Endothelial cell of umbilical vein (primary cell): ENCODE results near the gene DGKH. TPM values are rescaled to one million over a fixed set of nuclear protein-coding genes. Genes with fewer than 3 reads are reported as not detected.

Experiments used
- Bru-seq: library from RNA; stranded (reverse); fragments of 400-500 nt; gene quantifications from one replicate; lab custom pipeline; 2021; lab: Mats Ljungman, UMichigan
- BruChase-seq, 2 experiments: library from RNA; stranded (reverse); fragments of 400-500 nt; gene quantifications; one replicate each; lab custom pipeline; 2021; lab: Mats Ljungman, UMichigan
- BruUV-seq: library from RNA; stranded (reverse); fragments of 400-500 nt; replicated peaks from 2 replicates; lab custom pipeline; 2021; lab: Mats Ljungman, UMichigan
- CTCF ChIA-PET: fragments of 300-600, 350-600 bp; sonication (Branson Sonifier 250); formaldehyde crosslinking; loops from one replicate; lab custom pipeline; 2021; ENCODE audit warnings: antibody characterized with exemption, inconsistent platforms; lab: Charles Lee
- POLR2A ChIA-PET: fragments of 300-600, 350-600 bp; sonication (Branson Sonifier 250); formaldehyde crosslinking; loops from one replicate; lab custom pipeline; 2021; ENCODE audit warnings: antibody characterized with exemption, inconsistent platforms; lab: Charles Lee
- DNase-seq: peaks from one replicate; pipeline ENCODE4 v3.0.0-alpha.2; 2011; ENCODE audit warnings: low read depth, low spot score
- FAIRE-seq: peaks from 2 replicates; lab custom pipeline; 2011; peaks lifted over from hg19 to GRCh38; lab: Jason Lieb, UNC
- H2AFZ ChIP-seq: 2 replicates; pipeline ENCODE4 v1.6.0; 2012; ENCODE audit warnings: low read depth, low read length, control low read depth, inconsistent platforms
- H3K27ac ChIP-seq: 2 replicates; pipeline ENCODE4 v1.5.1; 2011; ENCODE audit warnings: low read depth, mild to moderate bottlenecking, control low read depth, low read length, moderate library complexity; ENCODE audit not compliant: insufficient read depth
- H3K27me3 ChIP-seq, 2 experiments: 2 replicates each; pipeline versions ENCODE4 v1.6.0 to v1.6.1; 2011; ENCODE audit warnings: low read length in 2 of 2, mixed read lengths in 1 of 2; ENCODE audit not compliant: control insufficient read depth in 2 of 2, insufficient read depth in 2 of 2
- H3K36me3 ChIP-seq, 2 experiments: 2 replicates in 1 of 2; 3 replicates in 1 of 2; pipeline ENCODE4 v1.5.1; 2011; ENCODE audit warnings: low read length in 2 of 2, mild to moderate bottlenecking in 1 of 2, moderate library complexity in 1 of 2; ENCODE audit not compliant: control insufficient read depth in 2 of 2, insufficient read depth in 2 of 2; ENCODE audit errors: extremely low read depth in 1 of 2
- H3K4me1 ChIP-seq: 3 replicates; pipeline ENCODE4 v1.5.1; 2011; ENCODE audit warnings: mild to moderate bottlenecking, low read length; ENCODE audit not compliant: control insufficient read depth, insufficient read depth; ENCODE audit errors: extremely low read depth
- H3K4me2 ChIP-seq: 2 replicates; pipeline ENCODE4 v1.6.1; 2011; ENCODE audit warnings: low read length, control low read depth, mixed read lengths; ENCODE audit not compliant: insufficient read depth
- H3K4me3 ChIP-seq, 3 experiments: fragments of 200-600 bp in 1 of 3; sonication (generic), shearing (Covaris generic) in 1 of 3; replicated peaks in 1 of 3; 2 replicates each; pipeline ENCODE4 v1.5.1; 2011 to 2016; ENCODE audit warnings: control low read depth in 3 of 3, low read length in 3 of 3, mild to moderate bottlenecking in 2 of 3, inconsistent platforms in 1 of 3, low read depth in 1 of 3, moderate library complexity in 1 of 3; ENCODE audit not compliant: insufficient read depth in 1 of 3
- H3K79me2 ChIP-seq: 2 replicates; pipeline ENCODE4 v1.6.0; 2012; ENCODE audit warnings: low read length, inconsistent platforms; ENCODE audit not compliant: control insufficient read depth, insufficient read depth
- H3K9ac ChIP-seq: replicated peaks from 2 replicates; pipeline ENCODE3; 2011; ENCODE audit warnings: low read length, control low read depth; ENCODE audit not compliant: insufficient read depth; ENCODE audit errors: extremely low read depth
- H3K9me1 ChIP-seq: replicated peaks from 3 replicates; pipeline ENCODE4 v1.6.0; 2011; ENCODE audit warnings: mild to moderate bottlenecking, low read length; ENCODE audit not compliant: control insufficient read depth, insufficient read depth; ENCODE audit errors: extremely low read depth
- H3K9me3 ChIP-seq: replicated peaks from 2 replicates; pipeline ENCODE4 v1.5.1; 2012; ENCODE audit warnings: low read length, inconsistent platforms; ENCODE audit not compliant: control insufficient read depth, insufficient read depth
- H4K20me1 ChIP-seq: replicated peaks from 2 replicates; pipeline ENCODE3; 2011; ENCODE audit warnings: mild to moderate bottlenecking, low read length; ENCODE audit not compliant: control insufficient read depth, insufficient read depth; ENCODE audit errors: extremely low read depth
- EZH2 ChIP-seq: IDR thresholded peaks from 2 replicates; pipeline ENCODE4 v1.6.1; 2012; ENCODE audit warnings: borderline replicate concordance, low read depth, mild to moderate bottlenecking, moderate library complexity, low read length, inconsistent platforms; ENCODE audit not compliant: severe bottlenecking
- FOS ChIP-seq: IDR thresholded peaks from 2 replicates; pipeline ENCODE4 v1.6.1; 2011; ENCODE audit warnings: mild to moderate bottlenecking, low read length, moderate library complexity, borderline replicate concordance; ENCODE audit not compliant: insufficient read depth
- GATA2 ChIP-seq: IDR thresholded peaks from 2 replicates; pipeline ENCODE4 v1.7.0; 2011; ENCODE audit warnings: low read depth, mild to moderate bottlenecking, moderate library complexity, mixed read lengths, low read length; ENCODE audit not compliant: insufficient read length, insufficient read depth
- JUN ChIP-seq: IDR thresholded peaks from 2 replicates; pipeline ENCODE4 v1.6.1; 2011; ENCODE audit warnings: borderline replicate concordance, low read depth; ENCODE audit not compliant: insufficient read length, insufficient read depth
- MYC ChIP-seq: IDR thresholded peaks from one replicate; pipeline ENCODE4 v1.6.1; 2011; ENCODE audit warnings: mild to moderate bottlenecking, low read depth, low read length
- POLR2A ChIP-seq: IDR thresholded peaks from 2 replicates; pipeline ENCODE4 v1.6.1; 2012; ENCODE audit warnings: low read depth, mild to moderate bottlenecking, control low read depth, low read length
- POLR2AphosphoS5 ChIP-seq: IDR thresholded peaks from 2 replicates; pipeline ENCODE4 v1.6.1; 2012; ENCODE audit warnings: low read depth, mild to moderate bottlenecking, control low read depth, low read length, moderate library complexity; ENCODE audit not compliant: insufficient read depth
- dilution Hi-C: fragments of 300-500 bp; cut with MboI; formaldehyde crosslinking; loops from one replicate; pipeline ENCODE4 v1.15.0; 2019; ENCODE audit warnings: low sequenced_read_pairs; ENCODE audit not compliant: extremely low pct_ligation_motif_present
- intact Hi-C: fragments of 100-400 bp; cut with micrococcal nuclease; formaldehyde crosslinking; loops from one replicate; pipeline ENCODE4 v1.10.0; 2022
- long read RNA-seq: library from polyadenylated mRNA; stranded (forward); transcript quantifications from one replicate; pipeline ENCODE4 v2.0.0, GENCODE V29; 2021
- polyA minus RNA-seq, 3 experiments: library from RNA; depleted of rRNA, polyadenylated mRNA; stranded (reverse); fragments of >200 nt; gene quantifications; 1 replicate in 1 of 3; 2 replicates in 2 of 3; pipeline ENCODE4 v1.2.3, GENCODE V29; 2011
- polyA plus RNA-seq, 4 experiments: library from polyadenylated mRNA; depleted of rRNA in 3 of 4; stranded (reverse) in 3 of 4; unstranded in 1 of 4; fragments of >200 nt; gene quantifications; 2 replicates each; pipeline versions ENCODE4 v1.2.1 to v1.2.3, GENCODE V29; 2011 to 2012; ENCODE audit warnings: missing spikeins in 1 of 4
- total RNA-seq: library from RNA; stranded (reverse); gene quantifications from 2 replicates; pipeline ENCODE4 v1.2.3, GENCODE V29; 2021
- TF ChIP-seq, protein P1 (sequence below), 2 donors: IDR thresholded peaks; 1 replicate in 1 of 2; 2 replicates in 1 of 2; pipeline ENCODE4 v1.5.1; 2011; ENCODE audit warnings: low read length in 2 of 2, mild to moderate bottlenecking in 2 of 2, moderate library complexity in 2 of 2, control low read depth in 1 of 2, inconsistent platforms in 1 of 2, low read depth in 1 of 2; ENCODE audit not compliant: insufficient read depth in 1 of 2; ENCODE audit errors: extremely low read depth in 1 of 2
- TF ChIP-seq, protein P2 (sequence below): IDR thresholded peaks from 2 replicates; pipeline ENCODE4 v1.6.1; 2011; ENCODE audit not compliant: insufficient read depth, insufficient read length

DGKH gene, protein sequence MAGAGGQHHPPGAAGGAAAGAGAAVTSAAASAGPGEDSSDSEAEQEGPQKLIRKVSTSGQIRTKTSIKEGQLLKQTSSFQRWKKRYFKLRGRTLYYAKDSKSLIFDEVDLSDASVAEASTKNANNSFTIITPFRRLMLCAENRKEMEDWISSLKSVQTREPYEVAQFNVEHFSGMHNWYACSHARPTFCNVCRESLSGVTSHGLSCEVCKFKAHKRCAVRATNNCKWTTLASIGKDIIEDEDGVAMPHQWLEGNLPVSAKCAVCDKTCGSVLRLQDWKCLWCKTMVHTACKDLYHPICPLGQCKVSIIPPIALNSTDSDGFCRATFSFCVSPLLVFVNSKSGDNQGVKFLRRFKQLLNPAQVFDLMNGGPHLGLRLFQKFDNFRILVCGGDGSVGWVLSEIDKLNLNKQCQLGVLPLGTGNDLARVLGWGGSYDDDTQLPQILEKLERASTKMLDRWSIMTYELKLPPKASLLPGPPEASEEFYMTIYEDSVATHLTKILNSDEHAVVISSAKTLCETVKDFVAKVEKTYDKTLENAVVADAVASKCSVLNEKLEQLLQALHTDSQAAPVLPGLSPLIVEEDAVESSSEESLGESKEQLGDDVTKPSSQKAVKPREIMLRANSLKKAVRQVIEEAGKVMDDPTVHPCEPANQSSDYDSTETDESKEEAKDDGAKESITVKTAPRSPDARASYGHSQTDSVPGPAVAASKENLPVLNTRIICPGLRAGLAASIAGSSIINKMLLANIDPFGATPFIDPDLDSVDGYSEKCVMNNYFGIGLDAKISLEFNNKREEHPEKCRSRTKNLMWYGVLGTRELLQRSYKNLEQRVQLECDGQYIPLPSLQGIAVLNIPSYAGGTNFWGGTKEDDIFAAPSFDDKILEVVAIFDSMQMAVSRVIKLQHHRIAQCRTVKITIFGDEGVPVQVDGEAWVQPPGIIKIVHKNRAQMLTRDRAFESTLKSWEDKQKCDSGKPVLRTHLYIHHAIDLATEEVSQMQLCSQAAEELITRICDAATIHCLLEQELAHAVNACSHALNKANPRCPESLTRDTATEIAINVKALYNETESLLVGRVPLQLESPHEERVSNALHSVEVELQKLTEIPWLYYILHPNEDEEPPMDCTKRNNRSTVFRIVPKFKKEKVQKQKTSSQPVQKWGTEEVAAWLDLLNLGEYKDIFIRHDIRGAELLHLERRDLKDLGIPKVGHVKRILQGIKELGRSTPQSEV
- total RNA-seq = 30.1 and 32.9 TPM in 2 replicates
- 4.1 and 4.4 TPM in 2 replicates for polyA plus RNA-seq
- polyA plus RNA-seq (2011; cell fraction: cytosol; rRNA removed) = 4.0 TPM in 2 replicates
- 19.8 and 21.5 TPM in 2 replicates for polyA plus RNA-seq (2011; cell fraction: nucleus; rRNA removed)
- 10.7 and 13.6 TPM in 2 replicates for polyA plus RNA-seq (2012)
- 39.7 and 40.1 TPM in 2 replicates for polyA minus RNA-seq
- polyA minus RNA-seq (2011; cell fraction: cytosol; rRNA and poly(A)+ RNA removed) = 5.7 TPM
- 58.5 and 80.1 TPM in 2 replicates for polyA minus RNA-seq (2011; cell fraction: nucleus; rRNA and poly(A)+ RNA removed)
- Bru-seq, nascent RNA = percentile 92 among the genes with signal in this experiment
- percentile 92 among the genes with signal in this experiment for BruChase-seq, experiment 1, labeled RNA remaining after a 6-hour chase
- percentile 94 among the genes with signal in this experiment for BruChase-seq, experiment 2, labeled RNA remaining after a 2-hour chase
- long read RNA-seq, partial matches to known transcripts = 2 of 13 reads
- long read RNA-seq, other reads (novel, unspliced or antisense) = 11 of 13 reads

DNA sequence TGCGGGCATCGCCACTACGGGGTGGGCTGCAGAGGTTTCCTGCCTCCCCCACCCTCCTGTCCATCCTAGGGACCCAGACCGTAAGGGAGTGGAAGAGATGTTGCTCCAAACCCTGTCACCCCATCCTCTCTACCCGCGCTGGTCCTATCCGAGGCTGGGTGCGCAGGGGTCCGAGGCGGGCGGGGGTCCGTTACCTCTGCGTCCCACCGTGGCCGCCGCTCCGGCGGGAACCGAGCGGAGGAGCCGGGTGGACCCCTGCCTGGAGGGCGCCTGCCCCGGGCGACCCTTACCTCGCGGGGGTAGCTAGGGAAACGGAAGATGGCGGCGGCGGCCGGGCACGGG is at the start of gene DGKH:
TSS of gene DGKH (plus strand) at position 307 of the 342 bp plus-strand sequence. CDS start 126 bp downstream, outside the sequence.
- DNase-seq (no peak), FAIRE-seq (no peak)
- CTCF ChIA-PET = interaction anchor here (0.9 to 3.7 kb wide), 9 partner anchors 24 to 380 kb away, joined by 3 to 25 read pairs (median 5); partner anchors contain the start of gene VWA8
- Histone ChIP-seq H3K79me2 (peaks cover 44% of the 10 kb centered on the region), H3K9ac (peak within 1 kb of the TSS; percentile 69), H3K4me3 (peak within 1 kb of the TSS; percentile 62 to 86 (median 79)), H3K9me3 (no peaks in the 10 kb centered on the region), H3K27ac (peak within 1 kb of the TSS; percentile 74), H3K36me3 (no peaks in the 10 kb centered on the region), H3K4me2 (peak within 1 kb of the TSS; percentile 85), H3K4me1 (peaks cover 10% of the 10 kb centered on the region), H3K27me3 (no peaks in the 10 kb centered on the region), H3K9me1 (no peaks in the 10 kb centered on the region), H4K20me1 (no peaks in the 10 kb centered on the region), H2AFZ (peak within 1 kb of the TSS; percentile 86)
- intact Hi-C loops (loop anchor here (1.0 to 10.0 kb wide), 5 partner anchors 8 to 591 kb away; partner anchors contain the start of genes AKAP11 and RGCC), dilution Hi-C loops (no loop called here)
- BruUV-seq = TSS peak; percentile 46
- TF ChIP-seq FOS (no peak), JUN (no peak), POLR2AphosphoS5 (no peak), POLR2A (no peak), GATA2 (no peak), MYC (no peak), EZH2 (no peak)
- TF ChIP-seq, protein P1, sequence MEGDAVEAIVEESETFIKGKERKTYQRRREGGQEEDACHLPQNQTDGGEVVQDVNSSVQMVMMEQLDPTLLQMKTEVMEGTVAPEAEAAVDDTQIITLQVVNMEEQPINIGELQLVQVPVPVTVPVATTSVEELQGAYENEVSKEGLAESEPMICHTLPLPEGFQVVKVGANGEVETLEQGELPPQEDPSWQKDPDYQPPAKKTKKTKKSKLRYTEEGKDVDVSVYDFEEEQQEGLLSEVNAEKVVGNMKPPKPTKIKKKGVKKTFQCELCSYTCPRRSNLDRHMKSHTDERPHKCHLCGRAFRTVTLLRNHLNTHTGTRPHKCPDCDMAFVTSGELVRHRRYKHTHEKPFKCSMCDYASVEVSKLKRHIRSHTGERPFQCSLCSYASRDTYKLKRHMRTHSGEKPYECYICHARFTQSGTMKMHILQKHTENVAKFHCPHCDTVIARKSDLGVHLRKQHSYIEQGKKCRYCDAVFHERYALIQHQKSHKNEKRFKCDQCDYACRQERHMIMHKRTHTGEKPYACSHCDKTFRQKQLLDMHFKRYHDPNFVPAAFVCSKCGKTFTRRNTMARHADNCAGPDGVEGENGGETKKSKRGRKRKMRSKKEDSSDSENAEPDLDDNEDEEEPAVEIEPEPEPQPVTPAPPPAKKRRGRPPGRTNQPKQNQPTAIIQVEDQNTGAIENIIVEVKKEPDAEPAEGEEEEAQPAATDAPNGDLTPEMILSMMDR (IDR thresholded peaks at IDR 0.05; ENCODE audit: extremely low read depth in 1 of 2, insufficient read depth in 1 of 2, low read depth in 1 of 2, low read length in 2 of 2) = no peak
- TF ChIP-seq, protein P2, sequence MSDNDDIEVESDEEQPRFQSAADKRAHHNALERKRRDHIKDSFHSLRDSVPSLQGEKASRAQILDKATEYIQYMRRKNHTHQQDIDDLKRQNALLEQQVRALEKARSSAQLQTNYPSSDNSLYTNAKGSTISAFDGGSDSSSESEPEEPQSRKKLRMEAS = no peak
- POLR2A ChIA-PET = no interaction called here
